CD4-positive, alpha-beta T cell treated with Interleukin-4 for 4 hours (primary cell): ENCODE results near the gene NPTXR.
"Not testable (repeated sequence)": the region's sequence is repeated elsewhere in the genome, so short reads cannot be mapped to it uniquely, and the experiment has no call there.

Experiments used
- DNase-seq: peaks from one replicate; pipeline ENCODE4 v3.0.0-alpha.2; 2020

NPTXR gene

DNA sequence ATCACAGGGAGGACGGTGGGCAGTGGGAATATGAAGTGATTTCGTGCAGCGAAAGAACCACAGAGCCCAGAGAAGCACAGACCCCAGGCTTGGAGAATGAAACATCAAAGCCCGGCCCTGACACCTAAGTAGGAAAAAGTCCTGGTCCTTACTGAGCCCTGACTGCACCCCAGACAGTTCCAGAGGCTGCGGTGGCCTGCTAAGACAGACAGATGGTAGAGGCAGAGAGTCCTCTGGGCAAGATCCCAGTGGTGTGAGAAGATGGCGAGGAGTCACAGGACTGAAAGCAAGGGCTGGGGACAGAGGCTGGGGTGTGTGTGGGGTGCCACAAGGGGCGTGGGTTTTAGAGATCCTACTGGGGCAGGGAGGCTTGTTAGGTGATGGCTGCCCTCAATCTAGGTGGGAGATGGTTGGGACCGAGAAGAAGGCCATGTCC is 24.5 kb upstream of the NPTXR start:
- DNase-seq: no peak

DNA sequence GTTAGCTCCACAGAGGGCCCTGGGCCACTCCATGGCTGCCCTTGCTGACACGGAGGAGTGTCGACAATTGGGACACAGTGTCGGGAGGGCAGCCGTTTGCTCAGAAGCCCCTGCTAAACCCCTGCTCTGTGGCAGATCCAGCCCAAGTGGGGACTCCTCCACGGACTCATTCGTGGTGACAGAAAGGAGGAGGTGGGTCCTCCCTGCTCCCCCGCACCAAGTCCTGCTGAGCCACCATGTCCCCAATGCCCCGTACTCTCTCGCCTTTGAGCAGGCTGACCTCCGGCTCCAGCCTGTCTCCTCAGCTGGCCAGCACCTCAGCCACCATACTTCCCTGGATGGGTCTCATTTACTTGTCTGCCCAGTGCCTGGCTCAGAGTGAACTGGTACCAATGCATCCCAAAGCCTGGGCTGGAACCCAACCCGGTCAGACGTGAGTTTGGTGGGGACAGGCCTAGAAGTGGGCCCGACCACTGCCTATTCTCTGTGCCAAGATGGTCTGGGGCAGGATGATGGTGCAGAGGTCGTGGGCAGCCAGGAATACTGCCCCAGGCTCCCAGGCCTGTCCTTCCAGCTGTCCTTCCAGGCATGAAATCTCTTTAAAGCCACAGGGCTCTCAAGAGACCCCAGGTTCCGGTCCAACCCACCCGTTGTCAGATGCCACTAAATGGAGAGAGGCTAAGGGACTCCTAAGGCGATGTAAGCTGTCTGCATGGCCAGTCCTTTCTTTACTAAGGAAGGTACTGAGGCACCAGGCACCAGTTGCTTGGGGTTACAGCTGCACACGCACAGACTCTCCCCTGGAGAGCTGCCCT is 23.9 kb upstream of the NPTXR start:
- DNase-seq: no peak

DNA sequence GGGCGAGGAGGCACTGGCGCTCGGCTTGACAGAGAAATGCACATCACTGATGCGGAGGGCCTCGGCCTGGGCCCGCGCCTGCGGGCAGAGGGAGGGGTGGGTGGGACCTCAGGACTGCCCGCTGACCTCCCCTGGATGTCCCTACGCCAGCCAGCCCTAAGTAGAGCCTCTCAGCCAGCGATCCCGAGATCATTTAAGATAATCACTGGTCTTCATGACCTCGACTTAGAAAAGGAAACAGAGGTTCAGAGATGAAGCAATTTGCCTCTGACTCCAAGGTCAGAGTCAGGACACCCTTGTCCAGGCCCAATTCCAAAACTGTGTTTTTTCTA is 23.3 kb upstream of the NPTXR start:
- no peak for DNase-seq

DNA sequence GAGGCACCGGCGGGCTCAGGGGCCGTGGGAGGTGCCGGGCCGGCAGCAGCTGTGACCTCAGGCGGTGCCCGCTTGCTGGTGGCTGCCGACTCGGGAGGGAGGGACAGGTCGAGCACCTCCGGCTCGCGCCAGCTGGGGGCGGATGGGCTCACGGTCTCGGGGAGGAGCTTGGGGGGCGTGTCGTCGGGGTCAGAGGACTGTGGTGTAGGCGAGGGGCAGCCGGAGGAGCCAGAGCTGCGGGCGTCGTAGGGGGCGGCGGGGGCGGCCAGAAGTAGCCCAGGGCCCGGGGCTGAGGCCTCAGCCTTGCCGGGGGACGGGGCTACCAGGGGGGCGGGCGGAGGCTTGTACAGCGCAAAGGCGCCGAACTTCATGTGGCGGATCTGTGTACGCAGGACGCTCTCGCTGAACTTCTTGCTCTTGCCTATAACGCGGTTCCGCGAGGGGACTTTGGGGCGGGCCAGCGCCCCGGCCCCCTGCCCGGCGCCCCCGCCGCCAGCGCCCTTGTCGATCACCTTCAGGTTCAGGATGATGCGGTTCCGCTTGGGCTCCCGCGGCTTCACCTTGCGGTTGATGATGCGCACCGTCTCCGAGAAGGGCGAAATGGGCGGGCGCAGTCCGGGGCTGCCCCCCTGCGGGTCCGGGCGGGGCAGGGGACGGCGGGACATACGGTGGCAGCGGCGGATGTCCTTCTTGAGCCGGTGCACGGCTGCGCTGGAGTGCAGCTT is 22.7 kb upstream of the NPTXR start:
- no peak for DNase-seq

DNA sequence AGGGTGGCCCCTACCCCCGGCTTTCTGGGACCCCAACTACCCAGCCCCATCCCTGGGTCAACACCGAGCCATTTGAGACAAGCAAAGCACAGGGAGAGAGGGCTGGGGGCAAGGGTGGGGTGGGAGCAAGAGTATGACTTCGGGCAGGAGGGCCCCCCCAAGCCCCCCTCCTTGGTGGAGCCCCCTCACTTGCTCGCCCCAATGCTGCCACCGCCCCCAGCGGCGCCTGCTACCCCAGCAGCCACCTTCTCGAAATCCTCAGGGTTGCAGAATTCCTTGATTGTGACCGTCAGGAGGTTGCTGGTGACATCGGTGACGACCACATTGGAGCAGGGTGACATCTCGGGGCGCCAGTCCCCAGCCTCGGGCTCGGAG is 22.2 kb upstream of the NPTXR start:
- no peak for DNase-seq

DNA sequence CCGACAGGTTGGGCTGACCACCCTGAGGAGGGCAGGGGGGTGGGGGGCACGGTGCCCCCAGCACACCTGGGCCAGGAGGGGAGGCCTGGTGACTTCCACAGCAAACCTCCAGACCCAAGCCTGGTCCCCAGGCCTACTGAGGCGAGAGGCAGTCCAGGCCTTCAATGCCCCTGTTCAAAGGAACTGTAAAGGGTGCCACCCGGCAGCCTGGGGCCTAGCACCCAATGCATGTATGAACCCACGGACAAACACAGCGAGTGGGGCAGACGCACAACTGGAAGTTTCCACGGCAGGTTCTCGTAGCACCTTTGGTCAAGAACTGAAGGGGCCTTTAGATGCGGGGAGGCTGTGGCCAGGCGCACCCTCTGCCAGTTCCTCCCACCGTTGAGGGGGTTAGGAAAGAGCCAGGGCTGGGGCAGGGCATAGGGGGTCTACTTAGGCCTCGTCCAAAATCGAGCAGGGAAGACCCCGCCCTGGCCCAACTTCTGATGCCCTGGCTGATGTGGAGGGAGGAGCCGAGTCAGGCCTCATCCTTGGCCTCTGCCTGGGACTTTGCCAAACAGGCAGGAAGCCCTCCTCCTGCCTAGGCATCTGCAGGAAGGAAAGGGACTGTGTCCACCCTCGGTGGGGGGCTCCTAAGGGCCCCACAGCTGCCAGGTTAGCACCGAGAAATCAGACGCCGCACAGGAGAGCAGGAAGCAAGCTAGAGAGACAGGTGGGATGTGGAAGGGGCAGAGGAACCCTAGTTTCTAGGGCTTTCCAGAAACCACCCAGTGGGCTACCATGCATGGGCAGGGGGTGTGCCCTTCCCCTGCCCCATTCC is 21.6 kb upstream of the NPTXR start:
- DNase-seq: no peak

DNA sequence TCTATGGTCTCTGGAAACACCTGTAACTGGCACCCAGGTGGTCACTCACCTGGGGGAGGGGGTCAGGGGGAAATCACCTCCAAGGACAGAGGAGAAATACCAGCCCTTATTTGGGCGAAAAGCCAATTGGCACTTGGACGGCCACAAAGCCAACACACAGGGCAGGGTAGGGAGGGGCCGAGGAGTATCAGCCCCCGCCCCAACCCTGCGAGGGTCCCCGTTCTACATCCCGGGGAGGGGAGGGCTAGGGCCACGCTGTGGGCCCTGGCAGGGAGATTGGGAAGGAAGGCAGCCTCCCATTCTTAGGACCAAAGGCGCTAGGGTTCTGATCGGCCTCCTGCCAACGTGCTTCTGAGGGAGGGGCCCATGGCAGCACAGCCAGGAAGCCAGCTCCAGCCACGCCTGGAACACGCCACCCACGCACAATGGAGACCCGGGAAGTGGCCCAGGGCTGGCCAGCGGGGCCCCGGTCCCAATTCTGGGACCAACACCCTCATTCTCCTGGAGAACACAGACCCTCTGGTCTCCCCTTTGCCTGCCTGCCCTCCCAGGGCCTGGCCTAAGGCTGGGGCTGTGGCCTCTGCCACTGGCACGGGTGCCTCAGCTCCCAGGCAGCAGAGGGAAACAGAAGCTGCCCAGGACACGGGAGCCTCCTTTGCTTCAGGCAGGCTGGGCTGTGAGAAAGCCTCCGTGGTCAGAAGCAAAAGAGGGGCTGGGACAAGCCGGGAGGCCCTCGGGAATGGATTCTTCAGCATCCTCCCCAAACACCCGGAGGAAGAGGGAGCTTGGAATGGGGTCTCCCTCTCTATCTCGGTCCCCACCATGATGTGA is 20.7 kb upstream of the NPTXR start:
- DNase-seq: no peak

DNA sequence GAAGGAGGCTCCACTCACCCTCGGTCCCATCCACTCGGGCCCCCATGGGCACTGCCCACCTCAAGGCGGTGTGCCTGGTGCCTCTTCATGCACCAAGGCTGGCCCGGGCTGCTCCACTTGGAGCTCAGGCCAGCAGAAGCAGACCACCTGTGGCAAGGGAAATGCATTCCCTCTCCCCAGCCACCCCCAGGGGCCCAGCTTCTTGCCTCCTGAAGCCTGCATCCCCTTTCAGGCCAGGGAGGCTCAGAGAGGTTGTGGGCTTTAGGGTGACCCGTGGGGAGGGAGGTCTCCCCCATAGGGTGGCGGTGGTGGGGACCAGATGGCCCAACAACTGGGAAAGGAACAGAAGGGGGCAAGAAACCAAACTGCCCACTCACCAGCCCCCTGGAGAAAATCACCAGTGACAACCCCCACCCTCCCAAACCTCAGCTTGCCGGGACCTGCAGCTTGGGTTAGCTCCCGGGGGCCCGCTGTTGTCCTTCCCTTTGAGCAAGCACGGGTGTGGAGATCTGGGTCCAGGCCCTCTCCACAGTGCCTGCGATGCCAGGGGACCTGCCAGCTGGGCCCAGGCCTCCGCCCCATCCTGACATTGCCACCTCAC is 19.8 kb upstream of the NPTXR start:
- no peak for DNase-seq

DNA sequence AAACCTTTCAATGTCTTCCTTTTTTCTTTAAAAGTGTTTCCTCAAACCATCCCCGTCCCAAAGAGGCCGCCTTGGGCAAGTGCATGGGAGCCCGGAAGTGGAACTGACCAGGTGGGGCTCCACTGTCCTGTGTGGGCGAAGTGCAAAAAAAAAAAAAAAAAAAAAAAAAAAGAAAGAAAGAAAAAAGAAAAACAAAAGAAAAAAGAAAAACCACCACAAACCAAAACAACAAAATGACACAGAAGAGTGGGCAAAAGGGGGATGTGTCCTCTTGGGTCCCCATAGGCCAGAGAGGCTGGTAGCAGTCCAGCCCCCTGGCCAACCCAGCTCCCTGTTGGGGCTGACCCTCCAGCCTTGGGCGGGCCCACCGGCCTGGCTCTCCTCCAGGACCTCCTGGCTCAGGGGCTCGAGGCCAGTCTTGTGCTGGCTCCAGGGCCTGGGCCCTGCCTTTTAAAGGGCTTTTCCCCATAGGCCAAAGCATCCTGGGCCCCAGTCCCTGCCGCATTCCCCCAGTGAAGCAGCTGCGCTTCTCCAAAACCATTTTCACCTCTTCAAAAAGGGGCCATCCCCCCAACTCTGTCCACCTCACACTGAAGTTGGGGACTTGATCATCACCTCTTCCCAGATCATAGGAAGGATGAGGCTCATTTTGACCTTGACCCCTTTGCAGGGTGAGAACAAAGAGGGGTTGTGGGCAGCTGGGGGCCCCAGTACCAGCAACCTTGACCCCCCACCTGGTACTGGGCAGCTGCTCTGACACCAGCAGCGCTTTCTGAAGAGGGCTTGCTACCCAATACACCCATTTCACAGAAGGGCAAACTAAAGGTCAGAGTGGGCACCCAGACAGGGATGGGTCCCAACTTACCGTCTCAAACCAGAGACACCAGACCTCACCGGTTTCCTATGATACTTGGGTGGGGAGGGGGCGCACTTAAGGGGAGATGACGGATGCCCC is 18.8 kb upstream of the NPTXR start:
- no peak for DNase-seq

DNA sequence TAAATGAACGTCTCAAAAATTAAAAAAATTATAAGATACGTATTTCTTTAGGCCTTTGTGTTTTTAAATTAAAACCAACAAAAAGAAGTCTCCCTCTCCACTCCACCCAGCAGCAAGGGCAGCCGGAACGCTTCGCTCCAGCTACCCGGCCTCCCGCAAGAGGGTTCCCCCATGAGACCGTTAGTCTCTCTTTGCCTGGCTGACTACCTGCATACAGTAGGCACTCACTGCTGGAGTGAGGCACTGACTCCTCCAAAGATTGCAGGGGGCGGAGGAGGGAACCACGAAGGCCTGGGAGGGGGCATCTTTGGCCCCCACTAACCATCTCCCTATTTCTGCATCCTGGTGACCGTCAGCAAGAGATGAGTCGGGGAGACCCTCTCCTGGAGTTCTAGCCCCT is 18.1 kb upstream of the NPTXR start:
- no peak for DNase-seq

DNA sequence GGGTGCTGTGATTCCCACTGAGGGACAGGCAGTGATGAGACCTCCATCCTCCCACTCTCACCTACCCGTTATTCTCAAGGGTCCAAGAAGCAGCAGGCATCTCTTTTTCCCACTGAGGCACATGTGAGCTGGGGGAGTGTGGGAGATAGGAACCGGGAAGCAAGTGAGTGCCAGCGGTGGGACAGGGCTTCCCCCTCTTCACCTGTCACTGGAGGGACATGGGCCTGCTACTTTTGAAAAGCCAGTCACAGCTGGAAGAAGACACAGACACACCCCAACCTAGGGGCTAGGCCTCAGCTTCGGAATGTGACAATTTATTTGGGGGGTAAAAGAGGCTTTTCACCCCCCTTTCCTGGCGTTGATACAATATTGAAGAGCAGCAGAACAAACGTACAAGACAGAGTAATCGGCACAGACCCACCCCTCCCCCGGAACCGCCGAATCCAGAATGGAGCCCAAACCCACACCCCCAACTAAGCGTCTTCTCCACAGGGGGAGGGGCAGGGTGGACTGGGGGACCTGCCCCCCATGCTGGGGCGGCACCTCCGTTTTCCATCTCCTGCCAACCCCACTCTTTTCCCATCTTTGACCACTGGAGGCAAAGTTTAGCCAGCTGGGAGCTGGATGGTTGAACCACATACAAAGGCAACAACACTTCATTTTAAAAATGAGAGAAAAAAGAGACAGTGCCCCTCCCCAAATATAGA is 17.5 kb upstream of the NPTXR start:
- DNase-seq: no peak

DNA sequence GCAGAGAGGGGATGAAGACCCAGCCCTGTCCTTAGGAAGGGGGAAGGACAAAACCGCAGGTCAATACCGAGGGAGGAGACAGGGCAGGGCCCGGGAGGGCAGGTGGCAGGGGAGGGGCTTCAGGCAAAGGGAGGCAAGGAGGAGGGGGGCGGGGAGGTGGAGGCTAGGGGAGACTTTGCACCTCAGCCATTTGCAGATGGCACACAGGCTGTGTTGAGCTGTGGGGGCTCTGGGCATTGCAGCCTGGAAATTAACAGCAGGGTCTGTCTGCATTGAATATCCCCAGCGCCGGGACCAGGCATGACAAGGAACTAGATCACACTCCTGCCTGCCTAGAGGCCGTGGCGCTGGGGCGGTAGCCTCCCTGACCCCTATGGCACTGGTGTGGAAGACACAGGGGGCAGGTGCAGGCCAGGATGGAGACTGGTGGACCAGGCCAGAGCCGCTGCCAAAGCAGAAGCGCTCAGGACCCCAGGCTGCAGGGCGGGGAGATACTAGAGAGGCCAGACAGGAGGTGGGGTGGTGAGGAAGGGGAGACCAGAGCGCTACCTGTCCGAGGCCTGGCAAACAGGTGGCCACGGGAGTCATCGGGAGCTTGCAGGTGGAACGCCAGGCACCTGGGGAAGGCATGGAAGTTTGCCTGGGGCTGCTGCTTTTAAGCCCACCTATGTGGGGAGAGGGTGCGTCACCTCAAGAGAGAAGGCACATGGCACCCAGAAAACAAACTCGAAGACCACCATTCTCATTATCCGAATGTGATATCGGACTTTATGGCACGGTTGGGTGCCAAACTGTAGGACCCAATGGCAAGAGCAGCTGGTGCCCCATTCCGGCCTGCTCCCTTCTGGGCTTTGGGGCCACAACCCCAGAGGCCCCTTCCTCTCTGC is 16.7 kb upstream of the NPTXR start:
- DNase-seq: no peak

DNA sequence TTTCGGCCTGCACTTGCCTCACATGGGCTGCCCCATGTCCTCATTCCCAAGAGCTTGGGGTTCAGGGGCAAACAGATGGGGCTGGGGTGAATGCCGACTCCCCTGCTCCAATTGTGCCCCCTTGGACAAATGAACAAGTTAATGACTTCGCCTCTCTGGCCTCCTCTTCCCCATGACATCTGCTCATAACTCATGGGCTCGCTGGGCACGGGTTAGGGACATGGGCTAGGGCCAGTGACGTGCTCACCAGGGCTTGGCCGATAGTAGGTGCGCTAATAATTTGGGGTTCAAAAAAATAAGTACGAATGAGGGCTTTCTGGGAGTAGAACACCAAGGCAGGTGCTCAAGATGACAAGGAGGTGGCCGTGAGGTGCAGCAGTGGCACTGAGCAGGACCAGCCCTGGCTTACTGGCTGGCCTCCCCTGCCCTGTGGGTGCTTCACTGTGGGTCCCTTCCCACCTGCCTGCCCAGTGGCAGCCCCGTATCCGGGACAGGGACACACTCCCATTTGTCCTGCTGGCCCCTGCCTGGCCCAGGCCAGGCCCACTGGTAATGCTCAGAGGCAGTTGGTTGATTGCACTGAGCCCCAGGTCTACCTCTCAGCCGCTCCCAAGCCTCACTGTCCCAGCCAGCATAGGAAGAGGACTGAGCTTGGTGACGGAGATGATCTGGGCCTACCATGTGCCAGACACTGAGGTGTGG is 15.9 kb upstream of the NPTXR start:
- no peak for DNase-seq

DNA sequence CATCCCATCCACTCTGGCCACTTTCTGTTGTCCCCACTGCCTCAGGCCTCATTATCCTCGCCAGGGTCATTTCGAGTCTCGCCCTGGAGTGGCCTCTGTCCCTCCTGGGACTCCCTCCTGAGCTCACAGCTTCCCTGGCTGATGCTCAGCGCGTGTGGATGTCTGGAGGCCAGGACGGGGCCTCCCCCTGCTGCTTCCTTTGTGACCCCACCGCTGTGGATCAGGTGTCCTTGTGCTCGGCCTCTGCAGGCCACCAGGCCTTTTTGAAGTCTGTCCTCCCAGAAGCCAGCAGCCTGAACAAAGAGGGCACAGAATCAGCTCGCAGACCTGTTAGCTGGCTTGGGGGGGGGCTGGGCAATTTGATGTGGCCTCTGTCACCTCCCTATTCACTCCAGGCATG is 14.7 kb upstream of the NPTXR start:
- DNase-seq: no peak

DNA sequence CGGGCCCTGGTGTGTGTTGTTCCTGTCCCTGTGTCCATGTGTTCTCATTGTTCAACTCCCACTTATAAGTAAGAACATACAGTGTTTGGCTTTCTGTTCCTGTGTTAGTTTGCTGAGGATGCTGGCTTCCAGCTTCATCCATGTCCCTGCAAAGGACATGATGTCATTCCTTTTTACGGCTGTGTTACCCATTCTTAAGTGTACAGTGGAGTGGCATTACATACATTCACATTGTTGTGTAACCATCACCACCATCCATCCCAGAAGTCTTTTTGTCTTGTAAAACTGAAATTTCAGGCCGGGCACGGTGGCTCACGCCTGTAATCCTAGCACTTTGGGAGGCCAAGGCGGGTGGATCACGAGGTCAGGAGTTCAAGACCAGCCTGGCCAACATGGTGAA is 10.6 kb upstream of the NPTXR start:
- not testable (repeated sequence) for DNase-seq

DNA sequence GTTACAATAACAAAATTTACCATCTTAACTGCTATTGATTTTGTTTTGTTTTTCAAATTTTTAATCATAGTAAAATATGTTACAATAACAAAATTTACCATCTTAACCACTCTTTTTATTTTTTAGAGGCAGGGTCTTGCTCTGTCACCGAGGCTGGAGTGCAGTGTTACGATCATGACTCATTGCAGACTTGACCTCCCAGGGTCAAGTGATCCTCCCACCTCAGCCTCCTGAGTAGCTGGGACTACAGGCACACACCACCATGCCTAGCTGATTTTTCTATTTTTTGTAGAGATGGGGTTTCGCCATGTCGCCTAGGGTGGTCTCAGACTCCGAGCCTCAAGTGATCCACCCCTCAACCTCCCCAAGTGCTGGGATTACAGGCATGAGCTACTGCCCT is 10.1 kb upstream of the NPTXR start:
- DNase-seq: not testable (repeated sequence)

DNA sequence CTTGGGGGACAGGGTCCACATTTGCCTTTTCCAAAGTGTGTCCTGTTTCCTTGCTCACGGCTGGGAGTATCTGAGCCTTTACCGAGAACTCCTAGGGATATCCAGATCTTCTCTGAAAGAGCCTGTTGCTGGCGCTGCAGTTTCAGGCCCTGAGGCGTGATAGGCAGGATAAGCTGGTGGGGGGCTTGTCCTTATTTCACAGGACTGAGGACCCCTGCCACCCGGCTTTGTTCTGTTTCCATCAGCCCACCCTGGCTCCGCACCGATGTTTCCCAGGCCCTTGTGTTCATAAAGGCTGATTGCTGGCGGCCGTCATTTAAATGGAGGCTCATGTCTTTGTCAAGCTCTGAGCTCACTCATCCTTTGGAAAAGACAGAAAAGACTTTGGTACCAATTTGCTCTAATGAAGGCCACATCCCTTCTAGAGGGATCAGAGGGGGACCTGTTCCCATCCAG is 9.4 kb upstream of the NPTXR start:
- no peak for DNase-seq

DNA sequence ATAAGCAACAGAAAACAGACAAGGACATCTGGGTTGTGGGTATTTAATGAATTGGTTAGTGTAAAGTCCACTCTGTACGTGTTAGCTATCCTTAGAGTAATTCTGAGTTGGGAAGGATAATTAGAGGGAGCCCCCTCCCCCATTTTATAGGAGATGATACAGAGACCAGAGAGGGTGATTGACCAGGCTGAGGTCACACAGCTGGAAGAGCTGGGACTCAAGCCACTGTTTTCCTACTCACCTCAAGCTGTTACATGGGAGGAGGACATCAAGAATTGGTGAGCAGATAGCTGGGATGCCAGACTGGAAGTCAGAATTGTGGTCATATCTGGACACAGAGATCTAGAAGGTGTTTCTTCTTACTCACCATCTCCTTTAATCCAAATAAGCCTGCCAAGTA is 8.7 kb upstream of the NPTXR start:
- no peak for DNase-seq
